22Rv1 (cell line): Measurements from ENCODE around the gene PDE4B.

Source experiments
- ZFX ChIP-seq: fragments of 450-650 bp; IDR thresholded peaks from 2 replicates; pipeline ENCODE4 v1.6.1; 2017; ENCODE audit warnings: antibody characterized with exemption, borderline replicate concordance
- TF ChIP-seq, protein P1 (sequence below): fragments of 450-650 bp; IDR thresholded peaks from 2 replicates; pipeline ENCODE4 v1.5.1; 2017; ENCODE audit warnings: mild to moderate bottlenecking

- TF ChIP-seq, protein P1, sequence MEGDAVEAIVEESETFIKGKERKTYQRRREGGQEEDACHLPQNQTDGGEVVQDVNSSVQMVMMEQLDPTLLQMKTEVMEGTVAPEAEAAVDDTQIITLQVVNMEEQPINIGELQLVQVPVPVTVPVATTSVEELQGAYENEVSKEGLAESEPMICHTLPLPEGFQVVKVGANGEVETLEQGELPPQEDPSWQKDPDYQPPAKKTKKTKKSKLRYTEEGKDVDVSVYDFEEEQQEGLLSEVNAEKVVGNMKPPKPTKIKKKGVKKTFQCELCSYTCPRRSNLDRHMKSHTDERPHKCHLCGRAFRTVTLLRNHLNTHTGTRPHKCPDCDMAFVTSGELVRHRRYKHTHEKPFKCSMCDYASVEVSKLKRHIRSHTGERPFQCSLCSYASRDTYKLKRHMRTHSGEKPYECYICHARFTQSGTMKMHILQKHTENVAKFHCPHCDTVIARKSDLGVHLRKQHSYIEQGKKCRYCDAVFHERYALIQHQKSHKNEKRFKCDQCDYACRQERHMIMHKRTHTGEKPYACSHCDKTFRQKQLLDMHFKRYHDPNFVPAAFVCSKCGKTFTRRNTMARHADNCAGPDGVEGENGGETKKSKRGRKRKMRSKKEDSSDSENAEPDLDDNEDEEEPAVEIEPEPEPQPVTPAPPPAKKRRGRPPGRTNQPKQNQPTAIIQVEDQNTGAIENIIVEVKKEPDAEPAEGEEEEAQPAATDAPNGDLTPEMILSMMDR: no peak
- TF ChIP-seq ZFX: no peak
These were observed 104.0 kb downstream of the PDE4B start for GRCh38 chr1:65896721-65897120.
